B cell (primary cell): Measurements from ENCODE around the gene SMTNL2. TPM values are rescaled to one million over a fixed set of nuclear protein-coding genes. Genes with fewer than 3 reads are reported as not detected.
"Not testable (repeated sequence)": the region's sequence is repeated elsewhere in the genome, so short reads cannot be mapped to it uniquely, and the experiment has no call there.

Source experiments
- ATAC-seq: fragments of 200-7000 bp; cut with Tn5 transposase; one replicate; pipeline ENCODE4 v1.10.0; 2021; ENCODE audit warnings: low read depth, mild to moderate bottlenecking, moderate number of reproducible peaks, moderate library complexity
- CTCF ChIA-PET: fragments of 350-600 bp; sonication (Branson Sonifier 250); formaldehyde crosslinking; loops from one replicate; lab custom pipeline; 2021; ENCODE audit warnings: antibody characterized with exemption, inconsistent platforms; lab: Charles Lee
- POLR2A ChIA-PET: fragments of 350-600 bp; sonication (Branson Sonifier 250); formaldehyde crosslinking; loops from one replicate; lab custom pipeline; 2021; ENCODE audit warnings: antibody characterized with exemption; lab: Charles Lee
- DNase-seq: peaks from one replicate; pipeline ENCODE4 v3.0.0; 2013
- H2AFZ ChIP-seq: 2 replicates; pipeline ENCODE4 v1.6.1; 2012; ENCODE audit warnings: mild to moderate bottlenecking, low read depth, low read length; ENCODE audit not compliant: insufficient read depth, poor library complexity, severe bottlenecking
- H3K27ac ChIP-seq, 2 donors: 1 replicate in 1 of 2; 2 replicates in 1 of 2; pipeline ENCODE4 v1.5.1; 2012 to 2013; ENCODE audit warnings: low read length in 2 of 2, mild to moderate bottlenecking in 2 of 2, moderate library complexity in 1 of 2
- H3K27me3 ChIP-seq, 4 experiments: fragments of 200-600 bp in 1 of 4; sonication (generic) in 1 of 4; replicated peaks in 1 of 4; 1 replicate in 2 of 4; 2 replicates in 2 of 4; pipeline versions ENCODE4 v1.6.1 to v1.7.0; 2013 to 2016; ENCODE audit warnings: low read length in 3 of 4, mild to moderate bottlenecking in 2 of 4, mixed read lengths in 1 of 4, moderate library complexity in 1 of 4; ENCODE audit not compliant: insufficient read depth in 4 of 4, control insufficient read depth in 3 of 4; ENCODE audit errors: control extremely low read depth in 1 of 4
- H3K36me3 ChIP-seq, 2 experiments: replicated peaks in 1 of 2; 1 replicate in 1 of 2; 2 replicates in 1 of 2; pipeline versions ENCODE4 v1.6.1 to v1.7.1; 2013; ENCODE audit warnings: low read length in 1 of 2; ENCODE audit not compliant: insufficient read depth in 2 of 2, control insufficient read depth in 1 of 2; ENCODE audit errors: control extremely low read depth in 1 of 2, extremely low read depth in 1 of 2
- H3K4me1 ChIP-seq, 2 donors: fragments of 200-600 bp in 1 of 2; sonication (generic) in 1 of 2; 1 replicate in 1 of 2; 2 replicates in 1 of 2; pipeline versions ENCODE4 v1.5.1 to v1.6.1; 2013 to 2017; ENCODE audit warnings: low read length in 2 of 2; ENCODE audit not compliant: control insufficient read depth in 2 of 2, insufficient read depth in 2 of 2
- H3K4me2 ChIP-seq: replicated peaks from 2 replicates; pipeline ENCODE3; 2012; ENCODE audit warnings: mild to moderate bottlenecking, low read depth, low read length; ENCODE audit not compliant: poor library complexity, severe bottlenecking
- H3K4me3 ChIP-seq, 5 experiments: fragments of 200-600 bp in 1 of 5; sonication (generic) in 1 of 5; 1 replicate in 3 of 5; 2 replicates in 2 of 5; pipeline versions ENCODE4 v1.5.1 to v1.7.0; 2011 to 2016; ENCODE audit warnings: low read length in 4 of 5, mild to moderate bottlenecking in 4 of 5, low read depth in 2 of 5, control low read depth in 1 of 5, moderate library complexity in 1 of 5; ENCODE audit not compliant: insufficient read depth in 1 of 5; ENCODE audit errors: control extremely low read depth in 1 of 5, extremely low read depth in 1 of 5
- H3K79me2 ChIP-seq: fragments of 200-600 bp; sonication (generic); one replicate; pipeline ENCODE4 v1.6.0; 2016; ENCODE audit warnings: low read length; ENCODE audit not compliant: control insufficient read depth, insufficient read depth
- H3K9ac ChIP-seq: fragments of 200-600 bp; sonication (generic); 2 replicates; pipeline ENCODE4 v1.6.1; 2017; ENCODE audit warnings: mild to moderate bottlenecking, low read length, moderate library complexity
- H3K9me3 ChIP-seq, 3 donors: one replicate each; pipeline versions ENCODE4 v1.6.1 to v1.7.1; 2013; ENCODE audit warnings: low read length in 2 of 3; ENCODE audit not compliant: control insufficient read depth in 2 of 3, insufficient read depth in 1 of 3; ENCODE audit errors: control extremely low read depth in 1 of 3
- H4K20me1 ChIP-seq: 2 replicates; pipeline ENCODE4 v1.6.0; 2012; ENCODE audit warnings: mild to moderate bottlenecking, low read length; ENCODE audit not compliant: insufficient read depth, control insufficient read depth, poor library complexity, severe bottlenecking
- H3K27ac Mint-ChIP-seq: one replicate; pipeline ENCODE4 v1.8.0; 2021; ENCODE audit warnings: mixed read lengths
- H3K27me3 Mint-ChIP-seq: one replicate; pipeline ENCODE4 v1.8.0; 2021; ENCODE audit warnings: mixed read lengths
- H3K4me1 Mint-ChIP-seq: one replicate; pipeline ENCODE4 v1.8.0; 2021; ENCODE audit warnings: mixed read lengths
- H3K4me3 Mint-ChIP-seq: one replicate; pipeline ENCODE4 v1.8.0; 2021; ENCODE audit warnings: mixed read lengths
- H3K9me3 Mint-ChIP-seq: one replicate; pipeline ENCODE4 v1.8.0; 2022; ENCODE audit warnings: mixed read lengths; ENCODE audit not compliant: insufficient read depth
- EZH2 ChIP-seq: IDR thresholded peaks from 2 replicates; pipeline ENCODE4 v1.6.1; 2012; ENCODE audit warnings: borderline replicate concordance, low read depth, mild to moderate bottlenecking, moderate library complexity, low read length; ENCODE audit not compliant: insufficient read depth, poor library complexity, severe bottlenecking
- WGBS: methylation state at CpG from one replicate; pipeline ENCODE4 v1.1.5; 2013; ENCODE audit warnings: missing lambda C conversion rate; ENCODE audit not compliant: insufficient coverage; 5-methylcytosine and 5-hydroxymethylcytosine counted together
- intact Hi-C: fragments of 100-400 bp; cut with micrococcal nuclease; formaldehyde crosslinking; loops from one replicate; pipeline ENCODE4 v1.10.0; 2022
- polyA plus RNA-seq: library from polyadenylated mRNA; depleted of rRNA; stranded (reverse); fragments of >200 nt; gene quantifications from 2 replicates; pipeline ENCODE4 v1.2.3, GENCODE V29; 2012
- total RNA-seq, 2 donors: library from RNA; stranded (reverse); fragments of 120-200 nt in 1 of 2; gene quantifications; 1 replicate in 1 of 2; 2 replicates in 1 of 2; pipeline versions ENCODE4 v1.2.3 to v1.2.4, GENCODE V29; 2013 to 2022
- TF ChIP-seq, protein P1 (sequence below): fragments of 200-600 bp; IDR thresholded peaks from one replicate; pipeline ENCODE4 v1.8.0; 2022; ENCODE audit warnings: antibody characterized with exemption, mild to moderate bottlenecking

SMTNL2 gene
- total and polyA plus RNA-seq, 2 donors (not counting 1 experiment from before 2014, with no cell fraction given), result not detected

DNA sequence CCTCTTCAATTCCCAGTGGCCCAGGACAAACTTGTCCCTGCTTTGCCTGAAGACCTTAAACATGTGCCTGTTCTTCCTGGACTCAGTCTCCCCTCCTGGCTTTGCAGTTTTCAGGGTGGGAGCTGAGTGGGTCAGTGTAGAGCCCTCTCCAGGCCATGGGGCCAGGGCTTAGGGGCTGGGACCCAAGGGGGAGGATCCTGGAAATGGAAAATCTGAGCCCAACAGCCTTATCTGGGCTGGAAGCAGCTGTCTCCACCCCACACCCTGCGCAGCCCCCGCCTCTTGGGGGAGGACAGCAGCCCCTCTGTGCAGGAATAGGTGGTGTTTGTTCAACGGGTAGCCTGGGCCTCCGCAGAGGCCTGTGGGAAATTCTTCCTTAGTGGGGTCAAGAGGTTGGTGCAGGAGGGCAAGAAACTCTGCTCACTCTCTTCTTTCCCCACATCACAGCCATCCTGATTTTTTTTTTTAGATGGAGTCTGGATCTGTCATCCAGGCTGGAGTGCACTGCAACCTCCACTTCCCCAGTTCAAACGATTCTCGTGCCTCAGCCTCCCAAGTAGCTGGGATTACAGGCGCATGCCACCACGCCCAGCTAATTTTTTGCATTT lies 6.8 kb upstream of the SMTNL2 start:
- Mint-ChIP-seq H3K9me3 (no peaks in the 10 kb centered on the region), H3K27me3 (peaks cover 18% of the 10 kb centered on the region), H3K4me3 (no peak overlapping the region), H3K27ac (no peak overlapping the region), H3K4me1 (peaks cover 6% of the 10 kb centered on the region)
- ChIA-PET POLR2A (no interaction called here), CTCF (interaction anchor here (1.2 to 2.2 kb wide), 2 partner anchors 10 to 12 kb away, joined by 6 to 10 read pairs; no protein-coding TSS in a partner anchor)
- Histone ChIP-seq H4K20me1 (no peaks in the 10 kb centered on the region), H3K9me3 (peaks cover 0 to 4% (median 0%) of the 10 kb centered on the region in 3 donors), H3K27me3 (peaks cover 0 to 17% (median 2%) of the 10 kb centered on the region in 4 experiments), H2AFZ (no peak overlapping the region), H3K4me3 (no peak overlapping the region), H3K4me1 (no peaks in the 10 kb centered on the region), H3K79me2 (no peaks in the 10 kb centered on the region), H3K27ac (no peak overlapping the region), H3K9ac (no peak overlapping the region), H3K4me2 (no peak overlapping the region), H3K36me3 (no peaks in the 10 kb centered on the region)
- TF ChIP-seq EZH2, result no peak
- TF ChIP-seq, protein P1, sequence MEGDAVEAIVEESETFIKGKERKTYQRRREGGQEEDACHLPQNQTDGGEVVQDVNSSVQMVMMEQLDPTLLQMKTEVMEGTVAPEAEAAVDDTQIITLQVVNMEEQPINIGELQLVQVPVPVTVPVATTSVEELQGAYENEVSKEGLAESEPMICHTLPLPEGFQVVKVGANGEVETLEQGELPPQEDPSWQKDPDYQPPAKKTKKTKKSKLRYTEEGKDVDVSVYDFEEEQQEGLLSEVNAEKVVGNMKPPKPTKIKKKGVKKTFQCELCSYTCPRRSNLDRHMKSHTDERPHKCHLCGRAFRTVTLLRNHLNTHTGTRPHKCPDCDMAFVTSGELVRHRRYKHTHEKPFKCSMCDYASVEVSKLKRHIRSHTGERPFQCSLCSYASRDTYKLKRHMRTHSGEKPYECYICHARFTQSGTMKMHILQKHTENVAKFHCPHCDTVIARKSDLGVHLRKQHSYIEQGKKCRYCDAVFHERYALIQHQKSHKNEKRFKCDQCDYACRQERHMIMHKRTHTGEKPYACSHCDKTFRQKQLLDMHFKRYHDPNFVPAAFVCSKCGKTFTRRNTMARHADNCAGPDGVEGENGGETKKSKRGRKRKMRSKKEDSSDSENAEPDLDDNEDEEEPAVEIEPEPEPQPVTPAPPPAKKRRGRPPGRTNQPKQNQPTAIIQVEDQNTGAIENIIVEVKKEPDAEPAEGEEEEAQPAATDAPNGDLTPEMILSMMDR, result no peak
- intact Hi-C loops, result no loop called here
- no CpG with 5 or more reads among the region's 8 CpGs for WGBS
- no peak for ATAC-seq
- DNase-seq, result no peak

- H3K4me1 Mint-ChIP-seq, ATAC-seq, H3K36me3 ChIP-seq, POLR2A ChIA-PET, H3K9ac ChIP-seq, H3K27ac Mint-ChIP-seq, H3K9me3 ChIP-seq, H2AFZ ChIP-seq, H3K4me2 ChIP-seq, H3K9me3 Mint-ChIP-seq, intact Hi-C loops, H3K4me1 ChIP-seq, H3K27ac ChIP-seq, H3K4me3 ChIP-seq, H3K4me3 Mint-ChIP-seq, DNase-seq, H3K79me2 ChIP-seq, H4K20me1 ChIP-seq: not testable (repeated sequence)
- CTCF ChIA-PET, result interaction anchor here (2.2 kb wide), 1 partner anchor 11 kb away, joined by 10 read pairs; no protein-coding TSS in a partner anchor
- 100% methylated on average over 1 of the region's 24 CpGs for WGBS
- H3K27me3 Mint-ChIP-seq, result peaks cover 25% of the 10 kb centered on the region
- H3K27me3 ChIP-seq, result peaks cover 0 to 26% (median 9%) of the 10 kb centered on the region in 4 experiments
Observed at GRCh38 chr17:4578349-4578748, 6.0 kb upstream of the SMTNL2 start.
